DOHH2 (cell line): Measurements from ENCODE around the gene C1QTNF12.

Source experiments
- H3F3A ChIP-seq: fragments of 200-600 bp; sonication (generic), shearing (Covaris generic); 2 replicates; pipeline ENCODE4 v1.6.0; 2016; ENCODE audit warnings: antibody characterized with exemption, mild to moderate bottlenecking; ENCODE audit not compliant: control insufficient read depth, insufficient read depth
- H3K27ac ChIP-seq: fragments of 200-600 bp; sonication (generic); 2 replicates; pipeline ENCODE4 v1.5.1; 2014; ENCODE audit warnings: low read depth, mild to moderate bottlenecking, low read length, moderate library complexity
- H3K27me3 ChIP-seq: fragments of 200-600 bp; sonication (generic); 2 replicates; pipeline ENCODE4 v1.6.1; 2014; ENCODE audit warnings: mild to moderate bottlenecking, low read length, mixed read lengths; ENCODE audit not compliant: control insufficient read depth
- H3K36me3 ChIP-seq: fragments of 200-600 bp; sonication (generic); 2 replicates; pipeline ENCODE4 v1.6.1; 2014; ENCODE audit warnings: mild to moderate bottlenecking, low read length, moderate library complexity, mixed read lengths; ENCODE audit not compliant: control insufficient read depth
- H3K4me1 ChIP-seq: fragments of 200-600 bp; sonication (generic); 2 replicates; pipeline ENCODE4 v1.6.1; 2014; ENCODE audit warnings: mild to moderate bottlenecking, low read length, mixed read lengths; ENCODE audit not compliant: control insufficient read depth
- H3K4me2 ChIP-seq: fragments of 200-600 bp; sonication (generic); 2 replicates; pipeline ENCODE4 v1.6.0; 2014; ENCODE audit warnings: mild to moderate bottlenecking, low read length, moderate library complexity
- H3K4me3 ChIP-seq: fragments of 200-600 bp; sonication (generic); 2 replicates; pipeline ENCODE4 v1.5.1; 2014; ENCODE audit warnings: mild to moderate bottlenecking, low read length, mixed read lengths
- H3K79me2 ChIP-seq: fragments of 200-600 bp; sonication (generic); 2 replicates; pipeline ENCODE4 v1.6.1; 2014; ENCODE audit warnings: mild to moderate bottlenecking, low read length, mixed read lengths; ENCODE audit not compliant: control insufficient read depth
- H3K9me2 ChIP-seq: fragments of 200-600 bp; sonication (generic); replicated peaks from 2 replicates; pipeline ENCODE4 v1.6.1; 2014; ENCODE audit warnings: mild to moderate bottlenecking, low read length, mixed read lengths; ENCODE audit not compliant: control insufficient read depth
- H3K9me3 ChIP-seq: fragments of 200-600 bp; sonication (generic); 2 replicates; pipeline ENCODE4 v1.6.1; 2014; ENCODE audit warnings: antibody characterized with exemption, low read length, mixed read lengths; ENCODE audit not compliant: control insufficient read depth, insufficient read depth
- H4K20me1 ChIP-seq: fragments of 200-600 bp; sonication (generic); 2 replicates; pipeline ENCODE4 v1.6.0; 2014; ENCODE audit warnings: low read depth, mild to moderate bottlenecking, antibody characterized with exemption, low read length, moderate library complexity; ENCODE audit not compliant: control insufficient read depth, insufficient read depth
- EZH2phosphoT487 ChIP-seq: fragments of 200-600 bp; sonication (generic); IDR thresholded peaks from 2 replicates; pipeline ENCODE4 v1.6.1; 2017; ENCODE audit warnings: borderline replicate concordance, mild to moderate bottlenecking, antibody characterized with exemption, low read length, moderate library complexity, mixed read lengths
- TF ChIP-seq, protein P1 (sequence below): fragments of 200-600 bp; sonication (generic); IDR thresholded peaks from one replicate; pipeline ENCODE4 v1.5.1; 2014; ENCODE audit warnings: antibody characterized with exemption, mild to moderate bottlenecking, low read depth, low read length; ENCODE audit not compliant: poor library complexity, severe bottlenecking

The C1QTNF12 gene

GRCh38 chr1:1223321-1223720, 23.2 kb downstream of the C1QTNF12 start:
- Histone ChIP-seq H3K27me3 (no peaks in the 10 kb centered on the region), H3K4me2 (no peak overlapping the region), H3K9me3 (no peaks in the 10 kb centered on the region), H3K27ac (no peak overlapping the region), H3F3A (no peaks in the 10 kb centered on the region), H3K79me2 (peaks cover 40% of the 10 kb centered on the region), H3K4me1 (no peaks in the 10 kb centered on the region), H3K9me2 (no peaks in the 10 kb centered on the region), H4K20me1 (no peaks in the 10 kb centered on the region), H3K4me3 (no peak overlapping the region), H3K36me3 (peaks cover 75% of the 10 kb centered on the region)
- TF ChIP-seq, protein P1, sequence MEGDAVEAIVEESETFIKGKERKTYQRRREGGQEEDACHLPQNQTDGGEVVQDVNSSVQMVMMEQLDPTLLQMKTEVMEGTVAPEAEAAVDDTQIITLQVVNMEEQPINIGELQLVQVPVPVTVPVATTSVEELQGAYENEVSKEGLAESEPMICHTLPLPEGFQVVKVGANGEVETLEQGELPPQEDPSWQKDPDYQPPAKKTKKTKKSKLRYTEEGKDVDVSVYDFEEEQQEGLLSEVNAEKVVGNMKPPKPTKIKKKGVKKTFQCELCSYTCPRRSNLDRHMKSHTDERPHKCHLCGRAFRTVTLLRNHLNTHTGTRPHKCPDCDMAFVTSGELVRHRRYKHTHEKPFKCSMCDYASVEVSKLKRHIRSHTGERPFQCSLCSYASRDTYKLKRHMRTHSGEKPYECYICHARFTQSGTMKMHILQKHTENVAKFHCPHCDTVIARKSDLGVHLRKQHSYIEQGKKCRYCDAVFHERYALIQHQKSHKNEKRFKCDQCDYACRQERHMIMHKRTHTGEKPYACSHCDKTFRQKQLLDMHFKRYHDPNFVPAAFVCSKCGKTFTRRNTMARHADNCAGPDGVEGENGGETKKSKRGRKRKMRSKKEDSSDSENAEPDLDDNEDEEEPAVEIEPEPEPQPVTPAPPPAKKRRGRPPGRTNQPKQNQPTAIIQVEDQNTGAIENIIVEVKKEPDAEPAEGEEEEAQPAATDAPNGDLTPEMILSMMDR = no peak
- no peak for TF ChIP-seq EZH2phosphoT487

GRCh38 chr1:1222575-1223225, 23.8 kb downstream of the C1QTNF12 start:
- Histone ChIP-seq H3F3A (no peaks in the 10 kb centered on the region), H3K79me2 (peaks cover 34% of the 10 kb centered on the region), H3K4me3 (no peak overlapping the region), H3K27ac (no peak overlapping the region), H3K4me1 (no peaks in the 10 kb centered on the region), H3K4me2 (no peak overlapping the region), H4K20me1 (no peaks in the 10 kb centered on the region), H3K27me3 (no peaks in the 10 kb centered on the region), H3K36me3 (peaks cover 74% of the 10 kb centered on the region), H3K9me2 (no peaks in the 10 kb centered on the region), H3K9me3 (no peaks in the 10 kb centered on the region)
- TF ChIP-seq, protein P1 = no peak
- TF ChIP-seq EZH2phosphoT487 = no peak

GRCh38 chr1:1221887-1222574, 24.5 kb downstream of the C1QTNF12 start:
- Histone ChIP-seq H3K36me3 (peaks cover 70% of the 10 kb centered on the region), H3F3A (no peaks in the 10 kb centered on the region), H3K79me2 (peaks cover 28% of the 10 kb centered on the region), H4K20me1 (no peaks in the 10 kb centered on the region), H3K9me2 (no peaks in the 10 kb centered on the region), H3K4me1 (no peaks in the 10 kb centered on the region), H3K27me3 (no peaks in the 10 kb centered on the region), H3K27ac (no peak overlapping the region), H3K4me2 (no peak overlapping the region), H3K9me3 (no peaks in the 10 kb centered on the region), H3K4me3 (no peak overlapping the region)
- no peak for TF ChIP-seq EZH2phosphoT487

GRCh38 chr1:1220197-1220596, 26.3 kb downstream of the C1QTNF12 start:
- Histone ChIP-seq H3K4me2 (no peak overlapping the region), H3K27ac (no peak overlapping the region), H4K20me1 (no peaks in the 10 kb centered on the region), H3K79me2 (peaks cover 10% of the 10 kb centered on the region), H3K36me3 (peaks cover 56% of the 10 kb centered on the region), H3K4me3 (no peak overlapping the region), H3K9me3 (no peaks in the 10 kb centered on the region), H3K9me2 (no peaks in the 10 kb centered on the region), H3F3A (no peaks in the 10 kb centered on the region), H3K4me1 (peaks cover 3% of the 10 kb centered on the region), H3K27me3 (no peaks in the 10 kb centered on the region)
- TF ChIP-seq, protein P1 = no peak
- no peak for TF ChIP-seq EZH2phosphoT487
